ENCODE measurements around the gene GOLGA6L10.
"Not testable (repeated sequence)": the region's sequence is repeated elsewhere in the genome, so short reads cannot be mapped to it uniquely, and the experiment has no call there.

Gene GOLGA6L10

DNA sequence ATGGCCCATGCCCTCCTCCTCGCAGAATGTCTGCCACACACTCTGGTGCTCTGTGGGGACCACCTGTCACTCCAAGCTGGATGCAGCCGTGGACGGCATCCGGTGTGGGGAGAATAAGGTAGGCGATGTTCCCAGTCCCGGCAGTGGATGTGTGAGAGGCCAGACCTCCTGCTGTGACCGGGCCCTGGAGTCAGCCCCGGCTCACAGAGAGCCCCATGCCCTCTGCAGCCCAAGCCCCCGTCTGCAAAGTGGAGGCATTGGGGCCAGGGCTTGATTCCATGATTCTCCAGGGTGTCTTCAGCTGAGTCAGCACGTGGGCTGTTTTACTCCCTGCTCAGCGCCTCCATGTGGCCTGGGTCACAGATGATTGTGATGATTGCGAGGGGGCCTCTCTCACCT is 32.2 kb downstream of the GOLGA6L10 start:
- no peak for DNase-seq

DNA sequence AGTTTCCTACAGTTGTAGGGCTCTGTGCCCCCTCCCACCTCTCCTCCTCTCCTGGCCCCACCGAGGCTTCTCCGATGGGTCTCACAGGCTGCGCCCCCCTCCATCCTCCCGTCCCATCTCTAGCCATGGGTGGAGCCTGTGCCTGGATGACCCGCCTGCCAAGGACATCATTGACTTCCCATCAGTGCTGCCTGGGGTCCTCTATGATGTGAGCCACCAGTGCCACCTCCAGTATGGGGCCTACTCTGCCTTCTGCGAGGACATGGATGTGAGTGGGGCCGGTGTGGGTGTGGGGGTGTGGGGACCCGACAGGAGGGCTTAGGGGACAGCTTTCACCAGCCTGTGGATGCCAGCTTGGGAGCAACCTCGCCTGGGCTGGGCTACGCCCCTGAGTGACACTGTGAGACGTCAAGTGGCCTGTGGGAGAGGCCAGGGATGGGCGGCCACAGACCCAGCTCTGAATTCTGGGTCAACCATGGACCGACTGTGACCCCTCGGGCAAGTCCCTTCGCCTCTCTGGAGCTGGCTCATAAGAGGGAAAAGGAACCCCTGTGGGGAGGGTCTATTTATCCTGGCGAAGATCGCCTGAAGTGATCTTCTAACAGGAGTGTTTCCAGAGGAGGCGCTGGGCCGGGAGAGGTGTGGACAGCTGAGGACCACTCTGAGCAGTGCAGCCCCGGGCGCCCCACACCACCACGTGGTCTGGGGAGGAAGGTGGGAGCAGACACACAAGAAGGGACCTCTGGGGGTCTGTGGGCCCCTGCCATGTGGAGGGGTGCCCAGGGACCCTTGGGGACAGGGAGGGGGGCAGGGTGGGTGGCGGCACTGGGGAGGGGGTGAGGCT is 32.8 kb downstream of the GOLGA6L10 start:
- not testable (repeated sequence) for DNase-seq

DNA sequence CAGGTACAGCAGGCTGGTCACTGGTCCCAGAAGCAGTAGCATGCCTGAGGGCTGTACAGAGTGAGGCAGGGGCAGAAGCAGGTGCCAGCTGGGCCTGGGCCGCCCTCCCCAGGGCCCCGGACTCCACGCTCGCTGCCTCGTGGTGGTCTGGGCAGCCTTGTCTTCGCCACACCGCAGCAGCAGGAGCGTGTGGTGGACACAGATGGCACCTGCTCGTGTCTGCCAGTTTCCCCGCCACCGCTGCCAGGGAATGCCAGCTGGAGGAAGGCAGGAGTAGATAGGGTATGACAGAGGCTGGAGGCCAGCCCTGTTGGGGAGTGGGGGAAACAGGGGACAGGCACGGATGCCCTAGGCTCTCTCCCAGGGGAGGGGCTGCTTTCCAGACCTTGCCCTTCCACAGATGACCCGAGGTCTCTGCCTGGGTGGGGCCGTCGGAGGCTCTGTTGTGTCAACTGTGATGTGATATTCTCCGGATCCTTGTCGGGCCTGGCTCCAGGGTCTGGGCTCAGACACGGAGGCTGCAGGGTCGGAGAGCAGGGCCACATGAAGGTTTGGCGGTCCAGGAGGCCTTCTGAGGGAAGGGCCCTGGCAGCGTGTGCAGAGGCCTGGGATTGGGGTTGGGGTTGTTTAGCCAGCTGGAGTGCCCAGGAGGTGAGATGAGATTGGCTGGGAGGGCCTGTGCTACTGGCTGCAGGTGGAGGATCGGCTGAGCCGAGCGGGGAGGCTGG is 33.6 kb downstream of the GOLGA6L10 start:
- no peak for DNase-seq

DNA sequence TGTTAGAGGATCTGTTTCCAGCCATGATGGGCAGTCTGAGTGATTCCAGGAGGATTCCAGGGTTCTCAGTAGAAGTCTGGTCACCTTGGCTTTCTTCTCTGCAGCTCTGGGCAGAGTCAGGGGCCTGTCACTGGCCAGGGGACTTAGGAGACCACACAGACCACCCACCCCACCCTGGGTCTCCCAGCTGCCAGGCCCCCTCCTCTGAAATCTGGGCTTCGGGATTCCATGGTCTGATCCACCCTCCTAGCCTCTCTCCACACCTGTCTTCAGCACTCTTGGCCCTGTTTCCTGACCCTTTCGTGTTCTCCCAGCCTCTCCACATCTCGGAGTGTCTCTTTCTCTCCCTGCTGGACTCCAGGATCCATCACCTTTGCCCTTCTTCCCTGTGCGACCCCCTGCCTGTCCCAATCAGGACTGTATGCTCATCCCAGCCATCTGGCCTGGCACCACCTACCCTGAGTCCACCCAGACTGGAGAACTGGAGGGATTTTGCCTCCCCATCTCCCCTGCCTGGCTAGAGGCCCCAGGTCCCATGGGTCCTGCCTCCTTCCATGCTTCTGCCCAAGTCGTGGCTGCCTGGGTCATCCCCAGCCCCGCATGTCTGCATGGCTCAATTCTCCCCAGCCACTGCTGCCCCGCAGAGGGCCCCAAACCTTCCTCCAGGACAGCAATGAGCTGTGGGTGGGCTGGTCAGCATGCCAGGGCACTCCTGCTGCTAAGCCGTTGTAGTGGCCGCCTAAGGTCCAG is 34.3 kb downstream of the GOLGA6L10 start:
- DNase-seq, result no peak

GRCh38 chr15:82313951-82314768 is 35.1 kb downstream of the GOLGA6L10 start:
- DNase-seq, result not testable (repeated sequence)

- DNase-seq, result no peak
Measured at GRCh38 chr15:82313446-82313845, 35.8 kb downstream of the GOLGA6L10 start.

- DNase-seq, result no peak
Measured at GRCh38 chr15:82312586-82313349, 36.5 kb downstream of the GOLGA6L10 start.

GRCh38 chr15:82311321-82311720 is 38.0 kb downstream of the GOLGA6L10 start:
- DNase-seq, result not testable (repeated sequence)

DNA sequence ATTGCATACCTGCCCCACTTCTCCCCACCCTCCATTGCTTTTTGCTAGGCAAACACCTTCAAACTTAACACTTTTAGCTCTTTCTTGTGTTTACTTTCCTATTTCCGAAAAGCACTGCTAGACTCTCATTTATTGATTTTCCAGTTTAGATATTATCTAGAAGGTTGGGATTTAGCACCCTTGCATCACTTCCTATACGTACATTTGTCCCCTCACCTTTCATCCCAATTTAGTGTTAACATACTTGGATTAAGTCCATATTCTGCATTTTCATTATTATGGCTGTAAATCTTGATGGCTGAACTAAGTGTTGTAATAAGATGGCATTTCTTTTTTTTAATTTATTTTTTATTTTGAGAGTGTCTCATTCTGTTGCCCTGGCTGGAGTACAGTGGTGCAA is 39.5 kb downstream of the GOLGA6L10 start:
- no peak for DNase-seq

DNA sequence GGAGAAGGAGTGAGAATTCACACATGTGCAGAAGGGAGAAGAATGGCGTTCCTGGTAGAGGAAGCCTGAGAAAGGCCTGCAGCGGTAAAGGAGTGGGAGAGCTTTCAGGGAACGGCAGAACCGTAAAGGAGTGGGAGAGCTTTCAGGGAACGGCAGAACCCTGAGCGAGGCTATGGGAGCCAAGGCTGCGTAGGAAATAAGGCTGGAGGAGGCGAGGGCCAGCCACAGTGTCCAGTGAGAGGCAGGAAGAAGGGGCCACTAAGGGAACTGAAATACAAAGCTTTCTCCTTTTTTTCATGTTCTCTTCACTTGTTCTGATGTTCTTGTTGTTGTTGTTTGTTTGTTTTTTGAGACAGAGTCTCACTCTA is 41.6 kb downstream of the GOLGA6L10 start:
- DNase-seq, result no peak

- DNase-seq, result no peak
Measured at GRCh38 chr15:82306791-82307713, 42.2 kb downstream of the GOLGA6L10 start.

DNA sequence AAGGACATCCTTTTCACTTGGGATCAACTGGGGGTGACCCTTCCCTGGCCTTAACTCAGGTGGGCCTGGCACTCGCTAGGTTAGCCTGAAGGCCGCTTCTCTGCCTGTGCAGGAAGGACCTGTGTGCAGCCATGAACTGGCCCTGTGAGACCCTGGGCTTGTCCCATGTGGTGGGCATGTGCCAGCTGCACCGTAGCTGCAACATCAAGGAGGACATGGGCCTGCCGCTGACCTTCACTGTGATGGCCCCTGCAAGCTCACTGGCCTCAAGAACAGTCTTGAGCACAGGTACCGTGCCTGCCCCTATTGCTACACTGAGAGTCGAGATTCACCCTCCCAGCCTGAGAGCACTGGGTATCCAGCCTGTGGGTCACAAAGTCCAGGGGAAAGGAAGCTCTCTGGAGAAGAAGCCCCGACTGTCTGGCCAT is 43.6 kb downstream of the GOLGA6L10 start:
- DNase-seq, result no peak

DNA sequence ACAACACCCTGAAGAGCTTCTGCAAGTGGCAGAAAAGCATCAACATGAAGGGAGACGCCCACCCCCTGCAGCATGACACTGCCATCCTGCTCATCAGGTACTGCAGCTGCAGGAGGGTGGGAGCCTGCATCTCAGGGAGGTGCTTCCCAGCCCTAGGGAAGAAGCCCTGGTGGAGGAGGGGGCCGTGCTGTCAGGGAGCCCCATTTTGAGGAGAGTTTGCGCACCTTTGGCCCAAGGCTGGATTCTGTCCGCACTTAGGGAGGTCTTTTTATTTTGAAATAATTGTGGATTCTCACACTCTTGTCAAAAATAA is 44.5 kb downstream of the GOLGA6L10 start:
- DNase-seq, result no peak

GRCh38 chr15:82303956-82304777 is 45.1 kb downstream of the GOLGA6L10 start:
- no peak for DNase-seq

DNA sequence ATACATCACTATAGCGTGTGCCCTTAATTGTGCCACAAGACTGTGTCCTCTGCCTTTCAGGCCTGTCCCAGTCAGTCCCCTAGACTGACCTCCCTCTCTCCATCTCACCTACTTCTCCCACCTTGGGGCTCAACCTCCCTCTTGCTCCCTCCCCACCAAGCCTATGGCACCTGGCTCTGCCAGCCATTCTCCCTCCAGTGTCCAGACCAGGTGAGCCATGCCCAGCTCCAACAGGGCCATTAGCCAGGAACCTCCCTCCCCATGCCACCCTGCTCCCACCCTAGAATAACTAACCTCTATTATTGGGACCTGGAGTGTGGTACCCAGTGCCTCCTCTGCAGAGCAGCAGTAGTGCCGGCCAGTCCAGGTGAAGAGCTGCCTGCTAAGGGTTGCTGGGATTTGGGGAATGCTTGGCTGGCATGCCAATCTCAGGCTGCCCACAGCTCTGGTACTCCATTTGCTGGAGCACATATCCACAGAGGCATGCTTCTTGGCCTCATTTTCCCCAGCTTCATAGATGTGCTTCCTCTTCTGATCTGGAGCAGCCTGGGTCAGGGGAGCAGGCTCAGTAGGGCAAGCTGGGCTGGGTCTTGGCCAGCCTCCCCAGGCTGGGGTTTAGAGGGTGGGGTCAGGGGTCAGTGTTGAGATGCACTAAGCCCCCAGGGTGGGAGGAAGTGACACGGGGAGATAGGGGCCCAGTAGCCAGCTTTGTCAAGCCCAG is 47.8 kb downstream of the GOLGA6L10 start:
- no peak for DNase-seq

DNA sequence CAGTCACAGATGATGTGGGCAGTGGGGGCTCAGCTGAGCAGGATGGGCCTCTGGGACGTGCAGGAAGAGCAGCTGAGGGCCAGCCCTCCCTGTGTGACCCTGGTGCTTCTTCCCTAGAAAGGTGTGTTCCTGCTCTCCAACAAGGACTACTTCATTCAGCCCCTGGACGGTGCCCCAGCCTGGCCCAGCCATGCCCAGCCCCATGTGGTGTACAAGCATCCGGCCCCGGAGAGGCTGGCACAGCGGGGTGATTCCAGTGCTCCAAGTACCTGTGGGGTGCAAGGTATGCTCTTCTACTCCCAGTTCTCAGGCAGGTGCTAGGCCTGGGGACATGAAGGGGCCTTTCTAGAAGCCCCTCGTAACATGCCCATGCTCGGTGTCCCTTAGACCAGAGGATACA is 48.4 kb downstream of the GOLGA6L10 start:
- DNase-seq, result no peak

DNA sequence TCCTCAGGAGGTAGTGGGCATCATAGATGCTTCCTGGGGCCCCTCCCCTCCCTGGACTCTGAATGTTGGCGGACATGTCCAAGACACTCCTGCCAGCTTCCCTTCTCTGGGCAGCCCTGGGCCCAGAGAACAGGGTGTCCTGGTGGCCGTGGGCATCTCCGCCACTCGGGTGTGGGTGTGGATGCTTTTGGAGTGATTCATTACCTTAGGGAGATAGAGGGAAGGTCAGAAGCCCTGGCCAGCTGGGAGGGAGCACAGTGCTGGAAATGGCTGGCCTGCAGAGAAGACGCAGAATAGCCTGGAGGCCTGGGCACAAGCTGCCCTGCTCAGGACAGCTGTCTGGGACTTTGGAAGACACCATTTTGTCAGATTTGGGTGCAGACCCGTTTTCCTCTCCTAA is 48.9 kb downstream of the GOLGA6L10 start:
- not testable (repeated sequence) for DNase-seq

DNA sequence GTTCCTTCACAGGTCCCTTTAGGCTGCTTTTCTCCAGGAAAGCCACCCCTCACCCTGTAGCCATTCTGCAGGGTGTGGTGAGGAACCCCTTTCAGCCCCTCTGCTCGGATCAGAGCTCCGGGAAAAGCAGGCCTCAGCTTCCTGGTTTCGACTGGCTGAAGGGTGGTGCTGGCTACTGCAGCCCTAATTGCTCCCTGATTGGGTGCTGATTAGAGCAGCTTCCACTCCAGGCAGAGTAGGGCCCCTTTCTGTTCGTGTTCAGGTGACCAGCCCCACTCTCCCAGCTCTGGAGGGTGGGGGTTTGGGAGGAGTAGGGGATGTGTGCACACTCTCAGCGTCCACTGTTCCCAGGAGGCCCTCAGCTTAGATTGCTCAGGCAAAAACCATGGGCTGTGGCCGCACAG is 49.8 kb downstream of the GOLGA6L10 start:
- not testable (repeated sequence) for DNase-seq

DNA sequence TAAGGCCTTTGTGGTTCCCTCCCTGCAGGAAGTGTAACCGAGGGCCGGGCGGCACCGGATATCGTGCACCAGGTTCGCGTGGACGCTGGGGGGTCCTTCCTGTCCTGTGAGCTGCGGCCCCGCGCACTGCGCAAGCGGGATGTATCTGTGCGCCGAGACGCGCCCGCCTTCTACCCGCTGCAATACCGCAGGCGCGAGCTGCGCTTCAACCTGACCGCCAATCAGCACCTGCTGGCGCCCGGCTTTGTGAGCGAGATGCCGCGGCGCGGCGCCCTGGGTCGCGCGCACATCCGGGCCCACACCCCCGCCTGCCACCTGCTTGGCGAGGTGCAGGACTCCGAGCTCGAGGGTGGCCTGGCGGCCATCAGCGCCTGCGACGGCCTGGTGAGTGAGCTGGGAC is 50.8 kb downstream of the GOLGA6L10 start:
- no peak for DNase-seq

Data from right hindlimb (tissue), 1 donor.